ENCODE data around the gene DDN.

The DDN gene

GRCh38 chr12:49010092-49010668 lies 11.0 kb upstream of the DDN start:
- no peak for DNase-seq

DNA sequence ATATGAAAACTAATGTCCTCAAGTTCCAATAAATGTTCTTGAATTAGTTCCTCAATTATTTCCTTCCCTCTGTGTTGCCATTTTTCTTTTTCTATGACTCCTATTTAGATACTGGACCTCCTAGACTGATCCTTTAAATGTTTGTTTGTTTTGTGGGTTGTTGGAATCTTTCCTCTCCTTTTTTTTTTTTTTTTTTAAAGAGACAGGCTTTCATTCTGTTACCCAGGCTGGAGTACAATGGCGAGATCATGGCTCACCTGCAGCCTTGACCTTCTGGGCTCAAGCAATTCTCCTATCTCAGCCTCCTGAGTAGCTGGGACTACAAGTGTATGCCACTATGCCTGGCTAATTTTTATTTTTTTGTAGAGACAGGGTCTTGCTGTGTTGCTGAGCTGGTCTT lies 9.8 kb upstream of the DDN start:
- DNase-seq: no peak

- no peak for DNase-seq
These were observed 1.2 kb upstream of the DDN start for GRCh38 chr12:49000346-49000745.

GRCh38 chr12:48998497-48999353 lies 450 bp downstream of the DDN start:
- DNase-seq: peak; percentile 24

- DNase-seq: peak; percentile 27
These were observed 1.3 kb downstream of the DDN start for GRCh38 chr12:48997719-48998496.

- peak; percentile 74 for DNase-seq
These were observed 2.1 kb downstream of the DDN start for GRCh38 chr12:48996794-48997718.

- peak; percentile 66 for DNase-seq
These were observed 3.9 kb downstream of the DDN start for GRCh38 chr12:48995086-48995879.

DNA sequence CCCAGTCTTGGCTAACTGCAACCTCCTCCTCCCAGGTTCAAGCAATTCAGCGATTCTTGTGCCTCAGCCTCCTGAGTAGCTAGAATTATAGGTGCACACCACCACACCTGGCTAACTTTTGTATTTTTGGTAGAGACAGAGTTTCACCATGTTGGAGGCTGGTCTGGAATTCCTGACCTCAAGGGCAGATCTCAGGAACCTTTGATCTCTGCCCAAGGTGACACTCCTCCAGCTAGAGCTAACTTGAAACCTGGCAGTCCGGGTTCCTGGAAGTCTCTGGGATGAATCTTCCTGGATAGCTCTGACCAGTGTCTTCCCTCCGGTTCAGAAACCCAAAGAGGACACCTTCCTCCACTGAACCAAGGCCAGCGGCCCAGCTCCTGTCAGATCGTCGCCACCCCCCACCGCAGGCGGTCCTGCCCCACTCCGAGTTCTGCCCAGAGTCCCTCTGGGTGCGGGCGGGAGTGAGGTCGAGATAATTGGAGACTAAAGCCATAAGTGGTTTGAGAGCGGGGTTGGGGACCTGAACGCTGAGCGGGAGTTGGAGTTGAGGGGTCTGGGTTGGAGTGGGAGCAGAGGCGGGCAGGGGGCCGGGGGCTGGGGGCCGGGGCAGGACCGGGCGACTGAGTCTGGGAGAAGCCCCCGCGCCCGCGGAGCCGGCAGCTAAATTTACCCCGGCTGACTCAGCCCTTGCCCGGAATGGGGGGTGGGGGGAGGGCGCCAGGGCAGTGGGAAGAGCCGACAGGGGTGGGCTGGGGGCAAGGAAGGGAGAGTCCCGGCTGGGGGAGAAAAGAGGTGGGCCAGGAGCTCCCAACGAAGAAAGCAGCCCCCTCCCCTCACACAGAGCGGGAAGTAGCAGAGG lies 4.7 kb downstream of the DDN start:
- no peak for DNase-seq

DNA sequence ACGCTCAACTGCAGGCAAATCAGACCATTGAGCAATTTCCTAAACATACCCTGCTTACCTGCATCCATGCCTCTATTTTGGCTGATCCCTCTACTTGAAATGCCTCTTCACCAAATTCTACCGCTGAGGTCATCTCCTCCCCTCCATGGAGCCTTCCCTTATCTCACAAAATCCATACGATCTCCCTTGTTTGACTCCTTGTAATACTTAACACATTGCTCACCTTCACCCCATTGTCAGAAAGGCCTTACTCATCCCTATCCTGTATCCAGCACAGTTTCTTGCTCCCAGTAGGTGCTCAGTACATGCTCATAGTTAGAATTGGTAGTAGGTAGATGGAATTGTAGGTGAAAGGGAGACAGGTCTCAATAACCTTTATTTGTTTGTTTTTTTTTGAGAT lies 5.4 kb downstream of the DDN start:
- no peak for DNase-seq

DNA sequence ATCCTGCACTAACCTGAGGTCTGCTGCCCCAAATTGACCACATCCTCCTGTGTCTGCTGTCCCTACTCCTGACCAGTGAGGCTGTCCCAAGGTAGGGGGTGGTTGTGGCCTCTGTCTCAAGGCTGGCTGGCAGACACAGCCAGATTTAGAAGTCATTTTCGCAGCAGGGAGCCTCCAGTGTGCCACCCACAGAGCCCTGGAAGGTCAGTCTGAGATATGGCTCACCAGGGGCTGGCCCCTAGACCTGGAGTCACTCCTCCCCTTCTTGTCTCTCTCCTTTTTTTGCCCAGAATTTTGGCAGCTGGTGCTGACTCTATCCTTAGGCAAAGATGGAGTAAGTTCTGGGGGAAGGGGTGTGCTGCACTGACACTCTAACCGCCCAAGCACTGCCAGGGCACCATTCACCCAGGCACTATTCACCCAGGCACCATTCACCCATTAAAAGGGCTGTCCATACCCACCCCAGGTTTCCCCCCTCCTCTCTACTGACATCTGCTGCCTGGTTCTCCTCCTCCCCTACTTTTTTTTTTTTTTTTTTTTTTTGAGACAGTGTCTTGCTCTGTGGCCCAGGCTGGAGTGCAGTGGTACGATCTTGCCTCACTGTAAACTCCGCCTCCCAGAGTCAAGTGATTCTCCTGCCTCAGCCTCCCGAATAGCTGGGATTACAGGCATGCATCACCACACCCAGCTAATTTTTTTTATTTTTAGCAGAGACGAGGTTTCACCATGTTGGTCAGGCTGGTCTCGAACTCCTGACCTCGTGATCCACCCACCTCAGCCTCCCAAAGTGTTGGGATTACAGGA lies 7.7 kb downstream of the DDN start:
- DNase-seq: no peak

GRCh38 chr12:48990552-48990951 lies 8.6 kb downstream of the DDN start:
- no peak for DNase-seq

DNA sequence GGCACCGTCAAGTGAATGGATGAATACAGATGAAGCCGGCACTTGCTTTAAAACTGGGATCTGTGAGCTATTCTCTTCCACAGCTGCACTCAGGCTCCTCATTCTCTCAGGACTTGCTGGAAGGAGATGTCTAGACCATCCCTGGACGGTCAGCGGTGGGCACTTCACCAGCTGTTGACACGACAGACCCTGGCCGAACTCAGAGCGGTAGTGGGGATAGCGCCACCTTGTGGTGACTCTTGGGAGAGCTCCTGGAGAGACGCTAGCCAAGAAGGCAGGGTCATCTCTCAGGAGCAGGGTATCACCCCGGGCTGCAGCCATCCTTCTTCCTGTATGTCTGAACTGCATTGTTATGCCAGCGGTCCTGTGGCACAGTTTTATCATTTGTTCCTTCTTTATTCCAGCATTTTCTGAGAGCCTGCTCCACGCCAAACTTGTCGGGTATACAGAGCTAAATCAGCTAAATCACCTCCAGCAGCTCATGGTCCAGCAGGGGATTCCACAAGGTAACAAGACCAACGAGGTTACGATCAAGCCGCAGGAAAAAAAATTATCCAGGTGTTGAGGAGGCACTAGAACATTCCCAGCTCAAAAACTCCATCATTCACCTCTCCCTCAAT lies 11.0 kb downstream of the DDN start:
- peak; percentile 82 for DNase-seq

DNA sequence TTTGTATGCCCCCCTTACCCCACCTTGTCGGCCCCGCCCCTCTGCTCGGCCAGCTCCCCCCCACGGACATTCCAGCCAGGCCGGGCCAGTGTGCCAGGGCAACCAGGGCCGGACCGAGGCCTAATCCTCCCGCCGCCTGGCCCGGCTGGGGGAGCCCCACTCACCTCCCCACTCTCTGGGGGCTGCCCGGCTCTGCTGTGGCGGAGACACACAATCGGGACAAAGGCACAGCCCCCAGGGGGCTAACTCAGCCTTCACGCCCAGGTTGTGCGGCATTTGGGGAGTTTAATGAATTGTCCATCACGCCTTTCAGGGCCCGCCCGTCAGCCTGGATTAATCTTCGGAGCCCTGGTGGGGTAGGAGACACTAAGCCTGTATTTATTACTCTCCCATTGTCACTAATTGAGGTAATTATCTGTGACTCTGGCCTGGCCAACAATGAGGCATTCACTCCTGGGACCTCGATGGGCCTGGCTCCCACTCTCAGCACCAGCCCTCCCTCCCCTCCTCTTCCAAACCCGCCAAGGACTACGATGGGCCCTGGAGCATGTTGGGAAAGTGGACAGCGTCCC lies 12.4 kb downstream of the DDN start:
- DNase-seq: no peak

GRCh38 chr12:48985901-48986300 lies 13.3 kb downstream of the DDN start:
- no peak for DNase-seq

DNA sequence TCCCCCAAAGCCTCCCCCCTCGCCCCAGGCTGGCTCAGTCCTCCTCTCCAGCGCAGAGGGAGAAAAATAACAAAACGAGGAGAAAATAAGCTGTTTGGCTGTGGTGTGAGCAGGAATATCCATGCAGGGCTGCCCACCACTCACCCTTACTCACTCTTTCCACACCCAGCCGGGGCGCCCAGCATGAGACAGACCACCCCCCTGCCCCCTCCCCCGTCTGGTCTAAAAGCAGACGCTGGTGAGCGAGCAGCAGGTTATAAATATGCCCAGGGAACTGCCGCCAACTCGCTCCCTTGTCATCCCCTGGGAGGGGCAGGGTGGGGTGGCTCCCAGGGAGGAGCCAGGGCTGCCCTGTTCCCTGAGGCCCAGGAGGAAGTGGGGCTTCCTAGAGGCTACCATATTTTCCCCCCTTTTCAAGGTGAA lies 13.7 kb downstream of the DDN start:
- DNase-seq: no peak

DNA sequence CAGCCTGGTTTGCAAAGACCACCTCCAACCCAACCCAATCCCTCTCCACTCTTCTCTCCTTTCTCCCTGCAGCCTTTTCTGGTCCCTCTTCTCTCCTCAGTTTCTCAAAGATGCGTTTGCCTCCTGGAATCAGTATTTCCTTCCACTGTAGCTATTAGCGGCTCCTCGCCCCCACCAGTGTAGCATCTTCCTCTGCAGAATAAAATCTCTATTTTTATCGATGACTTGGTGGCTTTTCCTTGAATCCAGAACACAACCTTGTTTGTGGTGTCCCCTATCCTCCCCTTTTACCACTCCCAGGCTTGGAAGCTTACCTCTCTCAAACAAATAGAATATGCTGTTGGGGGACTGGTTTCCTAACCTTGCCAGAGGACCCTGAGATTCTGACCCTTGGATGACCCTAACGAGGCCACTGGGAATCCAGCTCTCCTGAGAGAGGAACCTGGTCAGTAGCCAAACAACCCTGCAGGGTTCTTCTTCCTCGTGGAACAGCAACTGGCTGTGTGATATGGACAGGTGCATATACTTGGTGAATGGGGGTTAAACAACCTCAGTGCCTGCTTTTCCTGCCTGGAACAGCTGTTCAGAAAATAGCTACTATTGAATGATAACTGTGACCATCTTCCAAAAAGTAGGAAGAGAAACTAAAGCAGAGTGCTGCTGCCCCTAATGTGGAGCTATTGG lies 16.6 kb downstream of the DDN start:
- DNase-seq: no peak

GRCh38 chr12:48981757-48982157 lies 17.4 kb downstream of the DDN start:
- DNase-seq: no peak
